Kasumi-1 (cell line): ENCODE measurements around the gene IGF2R.

Experiments
- DNase-seq, 2 experiments: peaks; one replicate each; lab custom pipeline; 2025; lab: John Stamatoyannopoulos, UW

Gene IGF2R

GRCh38 chr6:160028487-160029275, 59.8 kb downstream of the IGF2R start:
- DNase-seq, result no peak

GRCh38 chr6:160029525-160029924, 60.6 kb downstream of the IGF2R start:
- no peak for DNase-seq

DNA sequence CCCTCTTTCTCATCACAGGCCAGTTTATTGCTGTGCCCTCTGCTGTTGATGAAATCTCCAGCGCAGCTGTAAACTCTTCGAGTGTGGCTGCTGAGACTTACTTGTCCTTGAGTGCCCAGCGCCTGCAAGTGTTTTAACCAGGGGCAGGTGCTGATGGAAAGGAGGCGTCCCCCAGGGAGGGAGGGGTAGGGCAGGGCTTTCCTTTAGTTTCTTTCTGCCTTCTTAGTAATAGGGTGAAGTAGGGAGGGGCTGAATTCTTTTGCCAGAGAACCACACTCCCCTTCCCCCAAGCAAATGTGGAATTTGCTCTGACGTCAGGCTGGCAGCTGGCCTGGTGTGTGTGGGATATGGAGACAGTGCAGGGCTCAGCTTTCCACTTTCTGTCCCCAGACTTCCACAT, 61.2 kb downstream of the IGF2R start:
- DNase-seq, result no peak

- DNase-seq, result no peak
Observed at GRCh38 chr6:160031442-160031841, 62.6 kb downstream of the IGF2R start.

DNA sequence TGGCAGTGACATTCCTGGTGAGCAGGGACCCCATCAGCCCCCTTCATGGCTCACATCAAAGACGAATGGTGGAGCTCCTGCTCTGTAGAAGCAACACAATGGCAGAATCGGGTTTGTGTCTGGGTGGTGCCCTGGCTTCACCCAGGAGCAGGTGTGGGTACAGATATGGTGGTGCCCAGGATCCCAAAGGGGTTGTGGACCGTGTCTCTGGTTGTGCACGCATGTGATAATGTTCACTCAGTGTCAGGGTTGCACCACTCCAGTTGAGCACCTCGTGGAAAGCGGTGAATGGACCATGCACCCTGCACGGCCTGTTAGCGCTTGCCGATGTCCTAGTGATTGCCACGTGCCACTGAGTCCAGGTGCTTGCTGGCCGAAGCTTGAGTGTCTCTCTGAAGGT, 63.0 kb downstream of the IGF2R start:
- DNase-seq, result no peak

- DNase-seq, result no peak
Observed at GRCh38 chr6:160032538-160032937, 63.7 kb downstream of the IGF2R start.

DNA sequence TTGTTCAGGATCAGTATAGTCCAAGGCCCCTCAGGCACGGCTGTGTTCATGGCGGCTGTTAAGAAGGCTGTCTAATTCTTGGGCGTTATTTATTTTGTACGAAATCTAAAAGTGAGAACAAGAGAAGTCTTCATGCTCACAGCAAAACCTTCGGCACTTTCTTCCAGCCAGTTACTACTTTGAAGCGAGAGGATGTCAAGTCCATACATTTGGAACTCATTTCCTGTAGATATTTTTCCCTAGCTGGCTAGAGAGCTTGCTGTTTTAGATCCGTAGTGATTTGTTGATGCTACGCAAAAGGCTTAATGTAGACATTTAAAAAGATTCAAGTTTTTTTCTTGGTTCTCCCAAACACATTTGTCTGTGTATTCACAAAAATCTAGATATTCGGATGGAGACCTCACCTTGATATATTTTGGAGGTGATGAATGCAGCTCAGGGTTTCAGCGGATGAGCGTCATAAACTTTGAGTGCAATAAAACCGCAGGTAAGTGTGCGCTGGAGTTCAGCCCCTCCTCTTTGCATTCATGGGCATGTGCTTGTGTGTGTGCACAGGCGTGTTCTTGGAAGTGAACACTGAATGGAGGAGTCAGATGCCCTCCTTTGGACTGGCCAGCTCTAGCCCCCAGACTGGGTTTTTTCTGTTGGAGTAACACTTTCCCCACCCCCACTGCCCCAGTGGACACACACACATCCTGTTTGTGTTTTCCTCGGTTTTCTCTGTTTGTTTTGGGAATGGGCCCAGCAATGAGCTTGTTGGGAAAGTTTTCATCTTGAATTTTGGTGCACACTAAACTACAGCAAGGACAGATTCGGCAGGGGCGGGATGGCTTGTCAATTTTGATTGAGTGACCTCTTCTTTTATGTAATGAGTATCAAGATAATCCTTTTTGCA, 65.4 kb downstream of the IGF2R start:
- no peak for DNase-seq

GRCh38 chr6:160035241-160035640, 66.4 kb downstream of the IGF2R start:
- DNase-seq, result no peak

- DNase-seq, result no peak
Observed at GRCh38 chr6:160035693-160036330, 66.9 kb downstream of the IGF2R start.

GRCh38 chr6:160036331-160036695, 67.4 kb downstream of the IGF2R start:
- no peak for DNase-seq

- DNase-seq, result no peak
Observed at GRCh38 chr6:160036790-160037206, 67.9 kb downstream of the IGF2R start.

DNA sequence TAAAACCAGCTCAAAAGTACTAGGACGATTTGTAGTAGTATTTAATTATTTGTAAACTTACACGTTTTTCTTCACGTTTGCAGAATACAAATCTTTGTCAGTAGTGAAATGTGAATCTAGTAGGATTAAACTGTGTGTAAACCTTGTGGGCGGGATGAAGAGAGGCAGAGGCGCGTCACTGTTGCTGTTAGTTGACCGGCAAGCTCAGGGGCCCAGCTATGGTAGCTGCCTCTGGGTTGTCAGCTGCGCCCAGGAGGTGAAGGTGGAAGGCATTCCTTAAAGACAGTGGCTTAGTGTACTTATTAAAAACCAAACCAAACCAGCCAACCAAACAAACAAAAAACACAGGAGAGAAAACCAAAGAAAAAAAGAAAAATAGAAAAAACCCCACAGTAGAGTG, 69.6 kb downstream of the IGF2R start:
- DNase-seq, result no peak

- peak; percentile 14 to 15 for DNase-seq
Observed at GRCh38 chr6:160039441-160039840, 70.6 kb downstream of the IGF2R start.

DNA sequence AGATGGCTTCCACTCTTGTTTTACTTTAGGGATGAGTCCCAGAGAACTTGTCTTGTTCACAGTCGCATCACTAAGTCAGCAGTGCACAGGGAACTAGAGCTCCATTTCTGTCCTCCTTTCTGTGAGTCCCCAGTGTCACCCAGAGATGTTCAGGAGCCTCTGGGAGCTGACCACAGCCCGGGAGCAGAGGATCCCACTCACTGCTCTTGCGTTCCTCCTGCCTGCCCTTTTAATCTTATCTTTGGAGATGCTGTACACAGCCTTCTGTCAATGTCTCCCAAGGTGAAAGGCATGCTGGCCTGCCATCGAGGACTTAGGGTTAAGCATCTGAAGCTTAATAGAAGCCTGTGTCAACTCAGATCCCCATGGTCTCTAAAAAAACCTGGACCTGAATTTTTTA, 71.2 kb downstream of the IGF2R start:
- DNase-seq, result no peak

- DNase-seq, result no peak
Observed at GRCh38 chr6:160040527-160041264, 71.8 kb downstream of the IGF2R start.

DNA sequence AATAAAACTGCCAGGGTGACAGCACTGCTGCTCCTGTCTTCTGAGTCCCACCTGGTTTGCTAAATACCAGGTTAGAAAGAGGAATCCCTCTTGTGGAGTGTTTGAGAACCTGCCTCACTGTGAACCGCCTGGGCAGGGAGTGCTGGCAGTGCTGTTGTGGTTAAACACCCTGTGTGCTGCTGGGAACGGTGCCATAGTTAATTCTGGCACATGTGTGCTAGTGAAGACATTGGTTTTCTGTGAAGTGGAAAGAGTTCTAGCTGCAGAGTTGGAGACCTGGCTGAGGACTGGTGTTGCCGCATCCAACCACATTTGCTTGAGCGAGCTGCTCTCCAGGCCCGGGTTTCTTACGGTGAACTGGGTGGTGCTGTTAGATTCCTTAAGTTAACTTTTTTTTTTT, 72.7 kb downstream of the IGF2R start:
- DNase-seq, result peak; percentile 14 to 25

- no peak for DNase-seq
Observed at GRCh38 chr6:160042014-160042773, 73.3 kb downstream of the IGF2R start.

DNA sequence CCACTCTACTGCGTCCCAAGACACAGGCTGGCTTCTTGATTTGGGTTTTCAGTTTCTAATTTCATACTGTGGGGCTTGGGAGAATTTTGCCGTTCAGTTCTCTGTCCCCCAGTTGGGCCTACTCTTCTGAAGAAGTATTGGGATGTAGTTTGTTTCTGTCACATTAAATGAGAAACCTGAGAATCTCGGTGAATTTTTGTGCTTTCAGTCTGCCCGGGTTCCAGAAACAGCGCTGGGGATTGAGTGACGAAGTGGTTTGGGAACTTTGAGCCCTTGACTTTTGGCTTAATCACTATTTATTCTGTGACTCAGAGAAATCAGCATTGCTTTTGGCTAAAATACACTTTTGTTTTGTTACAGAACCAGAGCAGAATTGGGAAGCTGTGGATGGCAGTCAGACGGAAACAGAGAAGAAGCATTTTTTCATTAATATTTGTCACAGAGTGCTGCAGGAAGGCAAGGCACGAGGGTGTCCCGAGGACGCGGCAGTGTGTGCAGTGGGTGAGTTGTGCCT, 74.0 kb downstream of the IGF2R start:
- DNase-seq, result no peak

DNA sequence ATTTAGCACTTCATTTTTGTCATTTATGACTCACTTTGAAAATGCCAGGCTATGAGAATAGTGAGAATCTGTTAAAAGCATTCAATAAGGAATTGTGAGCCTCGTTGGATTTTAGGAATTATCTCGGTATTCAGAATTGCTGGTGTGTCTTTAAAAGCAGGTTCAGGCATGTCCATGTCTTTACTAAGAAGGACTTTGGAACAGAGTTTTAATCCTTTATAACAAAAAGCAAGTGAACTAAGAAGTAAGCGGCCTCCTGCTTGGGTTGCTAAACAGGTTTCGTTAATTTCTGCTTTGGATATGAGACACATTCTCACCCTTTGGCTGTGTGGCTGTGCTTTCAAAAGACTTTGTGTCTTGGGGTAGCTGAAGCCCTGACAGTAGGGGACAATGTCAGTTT, 74.9 kb downstream of the IGF2R start:
- DNase-seq, result no peak

DNA sequence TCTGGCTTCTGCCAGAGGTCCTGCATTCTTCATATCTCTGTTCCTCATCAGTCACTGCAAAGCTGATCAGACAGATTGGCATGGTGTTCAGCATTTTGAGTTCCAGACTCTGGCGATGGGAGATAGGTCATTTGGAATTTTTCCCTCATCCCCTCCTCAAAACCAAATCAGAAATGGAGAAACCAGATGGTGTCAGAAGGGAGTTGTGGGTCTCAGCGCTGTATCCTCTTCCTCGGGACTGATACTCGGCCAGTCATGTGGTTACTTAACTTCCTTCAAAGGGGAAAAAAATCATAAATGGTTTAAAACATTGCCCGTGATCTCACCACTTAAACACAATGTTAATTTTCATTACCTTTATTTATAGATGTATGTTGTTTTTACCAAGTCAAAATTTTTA, 75.8 kb downstream of the IGF2R start:
- DNase-seq, result no peak

DNA sequence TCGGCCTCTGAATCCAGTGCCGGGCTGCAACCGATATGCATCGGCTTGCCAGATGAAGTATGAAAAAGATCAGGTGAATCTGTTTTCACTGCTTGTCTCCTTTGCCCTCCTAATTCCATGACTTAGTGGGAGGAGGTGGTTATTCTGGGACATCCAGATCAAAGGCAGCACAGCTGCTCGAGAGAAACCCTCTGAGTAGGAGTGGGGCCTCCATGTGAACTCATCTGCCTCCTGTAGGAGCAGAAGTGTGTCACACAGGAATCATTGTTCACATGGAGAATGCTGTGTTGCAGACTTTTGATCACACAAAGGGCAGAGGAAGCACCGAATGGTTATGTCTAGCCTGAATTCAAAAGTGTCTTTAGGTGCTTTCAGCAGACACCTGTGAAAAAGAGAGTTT, 79.6 kb downstream of the IGF2R start:
- no peak for DNase-seq
